Measurements from ENCODE around the gene DCUN1D2. TPM values are rescaled to one million over a fixed set of nuclear protein-coding genes. Genes with fewer than 3 reads are reported as not detected.

The DCUN1D2 gene
- total RNA-seq, 1 donor from 2014 or later, result 11.1 TPM

DNA sequence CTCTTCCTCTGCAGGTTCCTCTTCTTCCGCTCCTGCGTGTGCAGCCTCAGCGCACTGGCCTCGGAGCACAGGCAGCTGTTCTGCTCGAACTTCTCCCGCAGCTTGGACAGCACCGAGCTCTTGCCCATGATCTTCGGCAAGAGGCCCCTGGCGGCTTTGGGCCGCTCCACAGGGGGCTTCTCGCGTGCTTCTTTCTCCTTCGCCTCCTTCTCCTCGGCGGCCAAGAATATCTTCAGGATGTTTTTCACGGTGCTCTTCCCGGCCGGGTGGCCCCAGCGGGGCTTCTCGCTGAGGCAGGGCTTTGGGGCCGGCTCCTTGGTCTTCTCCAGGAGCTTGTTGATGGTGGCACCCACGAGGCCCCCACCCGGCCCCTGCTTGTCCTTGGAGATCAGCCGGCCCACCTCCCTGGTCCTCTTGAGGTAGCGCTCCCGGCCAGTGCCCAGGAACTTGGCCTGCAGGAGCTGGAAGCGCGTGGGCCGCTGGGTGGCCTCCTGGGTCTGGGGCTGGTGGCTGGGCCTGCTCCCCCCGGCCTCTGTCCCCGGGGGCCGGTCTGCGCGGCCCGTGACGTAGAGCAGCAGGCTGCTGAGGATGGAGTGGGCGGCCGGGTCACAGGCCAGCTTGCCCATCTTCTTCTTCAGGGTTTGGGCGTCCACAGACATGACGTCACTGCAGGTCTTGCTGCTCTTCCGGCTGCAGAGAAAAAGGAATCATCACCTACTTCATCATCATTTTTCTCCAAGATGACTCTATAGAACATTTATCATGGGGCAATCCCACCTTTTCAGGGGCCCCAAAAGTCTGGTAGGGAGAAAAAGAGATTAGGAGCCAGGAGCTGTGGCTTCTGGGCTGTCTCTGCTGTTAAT is 82.7 kb downstream of the DCUN1D2 start:
- no peak for DNase-seq (ENCODE audit: low spot score)

- DNase-seq (ENCODE audit: low spot score), result no peak
These were observed 83.4 kb downstream of the DCUN1D2 start for GRCh38 chr13:113407103-113407530.

DNA sequence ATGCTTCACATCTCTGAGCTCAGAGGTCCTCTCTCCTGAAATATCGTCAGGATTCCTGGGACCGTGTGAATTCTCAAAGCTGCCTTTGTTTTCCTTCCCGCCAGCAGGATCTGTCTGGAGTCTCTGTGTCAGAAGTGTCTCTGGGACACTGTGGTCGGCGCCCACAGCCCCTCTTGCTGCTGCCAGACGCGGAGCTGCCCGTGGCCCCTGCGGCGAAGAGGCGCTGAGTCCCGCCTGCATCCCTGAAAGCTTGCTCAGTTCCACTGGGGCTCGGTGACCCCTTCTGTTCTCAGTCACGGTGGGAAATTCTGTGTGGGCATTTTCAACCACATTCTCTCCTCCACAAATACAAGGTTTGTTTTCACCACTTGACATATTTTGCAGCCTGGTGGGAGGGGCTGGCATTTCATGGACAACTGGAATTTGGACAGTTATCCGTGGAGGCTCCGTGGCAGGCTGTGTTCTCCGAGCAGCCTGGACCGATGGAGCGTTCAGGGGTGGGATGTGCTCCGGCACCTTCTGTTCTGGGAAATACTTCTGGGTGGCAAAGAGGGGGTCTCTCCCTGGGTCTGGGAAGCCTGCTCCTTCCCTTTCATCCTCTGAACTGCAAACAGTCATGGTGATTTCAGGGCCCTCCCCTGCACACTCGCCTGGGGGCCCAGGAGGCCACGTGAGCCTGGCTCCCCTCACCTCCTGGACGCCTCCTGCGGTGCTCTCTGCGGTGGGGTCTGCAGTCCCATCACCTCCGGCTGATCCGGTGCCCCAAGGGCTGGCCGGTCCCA is 84.0 kb downstream of the DCUN1D2 start:
- no peak for DNase-seq (ENCODE audit: low spot score)

Other genes starting within 250 kb of the DCUN1D2 start
- gene LAMP1, start 193.5 kb downstream of the DCUN1D2 start, total RNA-seq (ENCODE audit: insufficient read depth, low replicate concordance), result 101 TPM
- gene GRTP1, start 126.6 kb downstream of the DCUN1D2 start, total RNA-seq (ENCODE audit: insufficient read depth, low replicate concordance), result not detected
- 1.7 TPM for gene ADPRHL1, start 37.2 kb downstream of the DCUN1D2 start, total RNA-seq (ENCODE audit: insufficient read depth, low replicate concordance)
- gene TFDP1, start 94.0 kb upstream of the DCUN1D2 start, total RNA-seq (ENCODE audit: insufficient read depth, low replicate concordance), result 31.8 TPM
- not detected for gene ATP4B, start 167.5 kb upstream of the DCUN1D2 start, total RNA-seq (ENCODE audit: insufficient read depth, low replicate concordance)
- gene GRK1, start 176.5 kb upstream of the DCUN1D2 start, total RNA-seq (ENCODE audit: insufficient read depth, low replicate concordance), result not detected